ENCODE results near the gene RGS11.

Gene RGS11

GRCh38 chr16:275786-276232, at the start of gene RGS11:
Gene RGS11, minus strand, starts transcription at chr16:275944. Its CDS starts 33 bp downstream, at chr16:275911.
- DNase-seq (ENCODE audit: low read depth): no peak

GRCh38 chr16:324451-325334, 48.9 kb upstream of the RGS11 start:
- DNase-seq (ENCODE audit: low read depth): peak; percentile 15

GRCh38 chr16:324201-324450, 48.4 kb upstream of the RGS11 start:
- no peak for DNase-seq (ENCODE audit: low read depth)

DNA sequence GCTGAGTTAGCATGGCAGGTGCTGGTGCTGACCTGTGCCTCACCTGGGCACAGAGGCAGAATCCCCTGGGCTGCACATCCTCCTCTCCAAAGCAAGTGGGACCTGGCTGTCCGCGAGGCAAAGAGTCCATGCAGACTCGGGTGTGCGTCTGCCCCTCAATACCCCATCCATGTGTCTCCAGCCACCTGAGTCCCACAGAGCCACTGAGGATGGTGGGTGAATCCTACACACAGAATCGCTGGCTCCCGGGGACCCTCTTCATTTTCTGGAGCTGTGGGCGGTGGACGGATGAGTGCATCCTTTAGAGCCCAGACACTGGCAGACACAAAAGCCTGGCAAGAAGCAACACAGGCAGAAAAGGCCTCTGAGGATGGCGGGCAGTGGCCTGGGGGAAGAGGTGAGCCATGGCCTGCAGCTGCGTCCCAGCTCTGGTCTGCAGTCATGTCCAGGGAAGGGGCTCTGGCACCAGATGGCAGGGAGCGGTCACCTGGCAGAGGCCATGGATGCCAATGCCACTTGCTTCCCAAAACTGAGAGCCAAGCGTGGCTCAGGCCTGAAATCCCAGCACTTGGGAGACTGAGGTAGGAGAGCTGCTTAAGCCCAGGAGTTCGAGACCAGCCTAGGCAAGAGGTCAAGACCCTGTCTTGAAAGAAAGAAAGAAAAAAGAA, 46.9 kb upstream of the RGS11 start:
- no peak for DNase-seq (ENCODE audit: low read depth)

DNA sequence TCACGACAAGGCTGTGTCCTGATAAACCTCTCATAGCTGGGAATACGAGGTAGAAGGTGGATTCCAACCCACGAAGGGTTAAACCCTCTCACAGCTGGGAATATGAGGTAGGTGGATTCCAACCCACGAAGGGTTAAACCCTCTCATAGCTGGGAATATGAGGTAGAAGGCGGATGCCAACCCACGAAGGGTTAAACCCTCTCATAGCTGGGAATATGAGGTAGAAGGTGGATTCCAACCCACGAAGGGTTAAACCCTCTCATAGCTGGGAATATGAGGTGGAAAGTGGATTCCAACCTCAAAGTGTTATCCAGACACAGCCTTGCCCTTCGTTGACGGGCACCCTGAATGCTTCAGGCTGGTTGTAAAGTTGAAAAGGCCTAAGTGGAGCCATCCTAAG, 45.8 kb upstream of the RGS11 start:
- DNase-seq (ENCODE audit: low read depth): no peak

DNA sequence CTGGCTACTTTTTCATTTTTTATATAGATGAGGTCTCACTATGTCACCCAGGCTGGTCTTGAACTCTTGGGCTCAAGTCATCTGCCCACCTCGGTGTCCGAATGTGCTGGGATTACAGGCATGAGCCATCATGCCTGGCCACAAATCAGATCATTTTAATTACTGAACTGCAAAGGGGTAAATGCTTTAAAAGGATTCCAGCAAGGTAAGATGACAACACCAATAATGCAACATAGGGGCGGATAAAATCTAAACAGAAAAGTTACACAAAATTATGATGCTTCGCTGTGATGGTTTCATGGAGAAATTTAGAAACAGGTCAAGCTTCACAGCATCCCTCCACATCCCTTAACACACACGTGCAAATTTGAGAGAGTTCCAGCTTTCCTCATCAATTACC, 44.5 kb upstream of the RGS11 start:
- no peak for DNase-seq (ENCODE audit: low read depth)

DNA sequence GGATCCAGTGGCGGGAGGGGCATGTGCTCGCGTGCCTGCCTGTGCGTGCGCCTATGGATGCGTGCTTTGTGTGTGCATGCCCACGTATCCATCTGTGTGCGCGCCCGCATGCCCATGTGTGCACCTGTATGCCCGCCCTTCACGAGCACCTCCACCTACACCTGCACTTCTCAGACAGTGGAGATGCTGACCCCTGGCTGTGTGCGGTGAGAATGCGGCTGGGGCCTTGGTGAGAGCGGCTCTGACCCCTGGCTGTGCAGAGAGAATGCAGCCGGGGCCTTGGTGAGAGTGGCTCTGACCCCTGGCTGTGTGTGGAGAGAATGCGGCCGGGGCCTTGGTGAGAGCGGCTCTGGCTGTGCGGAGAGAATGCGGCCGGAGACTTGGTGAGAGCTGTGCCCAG, 42.9 kb upstream of the RGS11 start:
- no peak for DNase-seq (ENCODE audit: low read depth)

DNA sequence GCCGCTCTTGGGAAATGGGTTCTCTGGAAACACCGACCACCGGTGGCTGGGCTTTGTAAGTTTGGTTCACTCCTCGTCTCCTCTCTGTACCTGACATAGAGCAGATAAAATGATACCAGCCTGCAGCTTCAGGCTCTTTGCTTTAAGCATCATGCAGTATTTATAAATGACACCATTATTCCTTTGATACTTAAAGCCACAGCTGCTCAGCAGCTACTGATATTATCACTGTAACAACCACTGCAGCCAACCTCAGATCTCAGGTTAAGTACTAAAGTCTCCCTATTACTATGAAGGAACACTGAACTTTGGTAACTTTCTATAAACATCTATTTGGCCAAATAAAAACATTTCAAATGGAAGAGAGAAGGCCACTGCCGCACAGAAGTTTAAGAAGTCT, 41.8 kb upstream of the RGS11 start:
- no peak for DNase-seq (ENCODE audit: low read depth)

GRCh38 chr16:316741-317464, 41.2 kb upstream of the RGS11 start:
- DNase-seq (ENCODE audit: low read depth): no peak

DNA sequence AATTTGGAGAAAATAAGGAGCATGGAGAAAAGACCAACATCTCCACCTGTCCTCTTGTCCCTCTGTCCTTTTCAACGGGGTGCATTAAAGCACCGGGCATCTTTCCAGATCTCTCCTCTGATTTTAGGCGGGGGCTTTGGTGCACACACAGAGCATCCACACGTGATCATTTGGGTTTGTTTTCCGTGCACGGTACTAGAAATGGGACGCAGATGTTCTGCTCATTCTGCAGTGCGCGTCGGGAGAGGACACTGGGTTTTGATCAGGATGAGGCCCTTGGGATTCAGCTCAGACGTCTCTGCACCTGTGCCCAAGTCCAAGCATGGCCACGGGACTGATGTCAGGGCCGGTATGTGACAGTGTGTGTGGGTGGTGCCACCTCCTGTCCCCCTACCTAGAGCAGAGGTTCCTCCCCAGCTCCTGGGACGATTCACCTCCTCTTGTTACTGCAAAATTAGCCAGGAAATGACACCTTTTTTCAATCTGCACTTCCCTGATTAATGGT, 39.1 kb upstream of the RGS11 start:
- no peak for DNase-seq (ENCODE audit: low read depth)

DNA sequence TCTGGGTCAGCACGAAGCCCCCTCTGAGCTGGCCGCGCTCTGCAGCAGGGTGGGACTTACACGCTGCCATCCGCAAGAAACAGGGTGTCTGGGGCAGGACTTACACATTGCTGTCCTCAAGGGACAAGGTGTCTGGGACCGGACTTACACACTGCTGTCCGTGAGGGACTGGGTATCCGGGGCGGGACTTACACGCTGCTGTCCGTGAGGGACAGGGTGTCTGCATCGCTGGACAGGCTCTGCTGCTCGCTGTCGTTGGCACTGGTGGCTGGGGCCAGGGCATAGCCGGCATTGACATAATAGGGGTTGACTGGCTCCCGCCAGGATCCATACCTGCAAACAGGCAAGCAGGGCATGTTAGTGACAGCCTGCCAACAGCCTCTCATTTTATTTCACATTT, 38.6 kb upstream of the RGS11 start:
- DNase-seq (ENCODE audit: low read depth): no peak

- no peak for DNase-seq (ENCODE audit: low read depth)
Measured at GRCh38 chr16:311725-312124, 36.0 kb upstream of the RGS11 start.

DNA sequence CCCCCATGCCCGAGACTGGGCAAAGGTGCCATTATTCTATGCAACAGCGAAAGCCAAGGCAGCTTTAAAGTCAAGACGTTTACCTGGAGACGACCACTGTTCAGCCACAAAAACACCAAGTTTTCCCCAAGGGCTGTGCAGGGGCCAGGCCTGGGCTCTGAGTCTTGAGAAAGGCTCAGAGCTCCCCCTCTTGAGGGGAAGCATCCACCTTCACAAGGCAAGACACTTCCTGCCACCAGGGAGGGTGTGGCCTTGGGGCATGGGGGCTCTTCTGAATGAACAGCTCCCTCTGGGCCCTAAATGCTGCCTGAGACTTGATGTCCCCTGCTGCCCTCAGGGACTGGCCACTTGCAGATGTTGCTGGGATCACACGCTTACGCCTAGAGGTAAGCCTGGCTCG, 33.7 kb upstream of the RGS11 start:
- no peak for DNase-seq (ENCODE audit: low read depth)

DNA sequence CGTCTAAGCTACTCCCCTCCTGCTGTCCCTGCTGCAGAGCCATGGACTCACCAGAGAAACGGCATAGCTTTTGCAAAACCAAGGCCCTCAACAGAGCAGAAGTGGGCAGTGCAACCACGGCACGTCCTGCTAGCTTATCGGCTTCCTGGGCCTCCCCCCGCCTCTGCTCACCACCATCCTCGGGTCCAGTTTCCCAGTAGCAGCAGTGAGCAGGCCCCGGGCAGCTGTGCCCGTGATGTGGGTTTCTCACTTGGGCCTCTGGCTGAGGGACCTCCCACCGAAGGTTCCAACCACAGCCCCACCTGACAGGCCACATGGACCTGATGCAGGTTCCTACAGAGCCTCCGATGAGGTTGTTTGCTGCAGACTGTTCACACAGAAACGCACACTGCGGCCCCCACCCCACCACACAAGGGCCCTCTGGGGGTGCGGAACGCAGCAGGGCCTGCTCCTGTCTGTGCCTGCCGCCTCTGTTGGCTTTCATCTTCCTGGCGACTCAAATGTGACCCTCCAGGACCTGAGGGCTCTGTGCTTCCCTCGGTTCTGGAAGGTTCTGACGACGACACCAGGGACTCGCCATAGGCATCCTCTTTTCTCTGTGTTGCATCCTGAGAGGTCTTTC, 32.1 kb upstream of the RGS11 start:
- DNase-seq (ENCODE audit: low read depth): no peak

- DNase-seq (ENCODE audit: low read depth): no peak
Measured at GRCh38 chr16:306911-307370, 31.2 kb upstream of the RGS11 start.

DNA sequence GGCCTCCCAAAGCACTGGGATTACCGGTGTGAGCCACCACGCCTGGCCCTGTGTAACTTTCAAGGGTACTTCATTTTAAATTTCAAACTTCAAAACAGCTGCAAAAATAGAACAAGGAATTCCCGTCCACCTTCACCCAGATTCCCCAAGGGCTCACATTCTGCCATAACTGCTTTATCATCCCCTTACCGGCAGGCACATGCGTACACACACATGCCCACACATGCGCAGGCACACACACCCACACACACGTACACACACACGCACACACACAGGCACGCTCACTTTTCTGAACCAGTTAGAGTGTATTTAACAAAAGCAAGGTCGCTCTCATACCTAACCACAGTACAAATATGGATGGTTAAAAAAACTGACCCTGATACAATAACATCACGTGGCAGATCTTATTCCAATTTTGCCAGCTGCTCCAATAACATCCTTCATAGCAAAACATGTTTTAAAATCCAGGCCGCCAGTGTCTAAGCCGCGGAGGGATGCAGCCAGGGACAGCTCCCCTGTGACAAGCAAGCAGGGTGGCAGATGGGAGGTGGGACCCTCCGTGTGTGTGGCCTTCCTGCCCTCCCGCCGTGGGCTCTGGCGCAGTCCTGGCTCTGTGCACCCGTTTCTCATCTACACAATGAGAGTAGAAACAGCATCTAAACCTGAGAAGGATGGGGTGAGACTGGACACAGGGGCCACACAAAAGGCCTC, 30.3 kb upstream of the RGS11 start:
- DNase-seq (ENCODE audit: low read depth): no peak

DNA sequence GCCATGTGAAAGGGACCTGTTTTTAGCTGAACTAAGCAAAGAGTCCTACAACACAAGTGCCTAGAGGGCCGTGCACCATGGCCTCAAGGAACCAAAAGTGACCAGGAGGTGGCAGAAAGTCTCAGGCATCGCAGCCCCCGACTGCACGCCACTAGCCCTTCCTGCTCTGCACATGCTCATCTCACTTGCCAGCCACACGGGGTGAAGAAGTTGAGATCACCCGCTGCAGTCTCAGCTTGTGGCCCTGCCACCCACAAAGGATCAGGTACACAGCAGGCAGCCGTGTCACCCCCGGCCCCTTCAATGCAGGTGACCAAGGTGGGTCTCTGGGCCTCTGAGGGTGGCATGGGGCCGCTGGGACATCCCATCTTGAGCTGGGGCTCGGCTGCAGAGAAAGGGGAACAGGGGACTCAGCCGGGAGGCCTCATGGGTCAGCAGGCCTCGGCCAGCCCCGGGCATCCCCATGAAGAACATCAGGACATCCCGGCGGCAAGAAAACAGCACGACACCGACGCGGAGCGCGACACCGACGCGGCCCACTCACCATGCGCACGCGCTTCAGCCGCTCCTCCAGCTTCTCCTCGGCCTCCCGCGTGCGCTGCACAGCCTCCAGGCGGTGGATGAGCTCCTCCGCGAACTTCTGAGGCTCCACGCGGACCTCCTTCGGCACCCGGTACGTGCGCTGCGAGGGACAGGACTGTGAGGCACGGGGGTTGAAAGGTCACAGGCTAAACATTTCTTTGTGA, 28.2 kb upstream of the RGS11 start:
- no peak for DNase-seq (ENCODE audit: low read depth)

GRCh38 chr16:301950-302349, 26.2 kb upstream of the RGS11 start:
- DNase-seq (ENCODE audit: low read depth): no peak

GRCh38 chr16:301235-301634, 25.5 kb upstream of the RGS11 start:
- no peak for DNase-seq (ENCODE audit: low read depth)

- DNase-seq (ENCODE audit: low read depth): no peak
Measured at GRCh38 chr16:297832-298231, 22.1 kb upstream of the RGS11 start.

All from stimulated activated CD4-positive, alpha-beta T cell treated with anti-CD3 and anti-CD28 coated beads, Interleukin-2, amount 100 ng/mL, for 4 hours (primary cell).